ENCODE data around the gene ARHGAP9.

The ARHGAP9 gene

GRCh38 chr12:57472391-57472790, 7.3 kb downstream of the ARHGAP9 start:
- no peak for DNase-seq (ENCODE audit: low read depth)

DNA sequence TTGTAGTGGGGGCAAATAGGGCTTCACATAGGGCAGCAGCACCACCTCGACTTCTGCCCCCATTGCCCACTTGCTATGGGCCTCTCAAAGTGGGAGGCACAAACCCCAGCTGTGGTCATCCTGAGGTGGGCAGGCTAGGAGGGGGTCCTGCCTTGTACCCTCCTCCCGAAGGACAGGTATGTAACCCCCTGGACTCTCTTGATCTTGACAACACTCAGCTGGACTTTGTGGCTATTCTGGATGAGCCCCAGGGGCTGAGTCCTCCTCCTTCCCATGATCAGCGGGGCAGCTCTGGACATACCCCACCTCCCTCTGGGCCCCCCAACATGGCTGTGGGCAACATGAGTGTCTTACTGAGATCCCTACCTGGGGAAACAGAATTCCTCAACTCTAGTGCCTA, 8.0 kb downstream of the ARHGAP9 start:
- DNase-seq (ENCODE audit: low read depth) = no peak

GRCh38 chr12:57470970-57471656, 8.6 kb downstream of the ARHGAP9 start:
- no peak for DNase-seq (ENCODE audit: low read depth)

DNA sequence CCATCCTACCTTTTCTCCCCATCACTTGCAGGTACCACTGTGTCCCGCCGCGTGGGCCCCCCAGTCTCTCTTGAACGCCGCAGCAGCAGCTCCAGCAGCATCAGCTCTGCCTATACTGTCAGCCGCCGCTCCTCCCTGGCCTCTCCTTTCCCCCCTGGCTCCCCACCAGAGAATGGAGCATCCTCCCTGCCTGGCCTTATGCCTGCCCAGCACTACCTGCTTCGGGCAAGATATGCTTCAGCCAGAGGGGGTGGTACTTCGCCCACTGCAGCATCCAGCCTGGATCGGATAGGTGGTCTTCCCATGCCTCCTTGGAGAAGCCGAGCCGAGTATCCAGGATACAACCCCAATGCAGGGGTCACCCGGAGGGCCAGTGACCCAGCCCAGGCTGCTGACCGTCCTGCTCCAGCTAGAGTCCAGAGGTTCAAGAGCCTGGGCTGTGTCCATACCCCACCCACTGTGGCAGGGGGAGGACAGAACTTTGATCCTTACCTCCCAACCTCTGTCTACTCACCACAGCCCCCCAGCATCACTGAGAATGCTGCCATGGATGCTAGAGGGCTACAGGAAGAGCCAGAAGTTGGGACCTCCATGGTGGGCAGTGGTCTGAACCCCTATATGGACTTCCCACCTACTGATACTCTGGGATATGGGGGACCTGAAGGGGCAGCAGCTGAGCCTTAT, 9.2 kb downstream of the ARHGAP9 start:
- DNase-seq (ENCODE audit: low read depth) = no peak

DNA sequence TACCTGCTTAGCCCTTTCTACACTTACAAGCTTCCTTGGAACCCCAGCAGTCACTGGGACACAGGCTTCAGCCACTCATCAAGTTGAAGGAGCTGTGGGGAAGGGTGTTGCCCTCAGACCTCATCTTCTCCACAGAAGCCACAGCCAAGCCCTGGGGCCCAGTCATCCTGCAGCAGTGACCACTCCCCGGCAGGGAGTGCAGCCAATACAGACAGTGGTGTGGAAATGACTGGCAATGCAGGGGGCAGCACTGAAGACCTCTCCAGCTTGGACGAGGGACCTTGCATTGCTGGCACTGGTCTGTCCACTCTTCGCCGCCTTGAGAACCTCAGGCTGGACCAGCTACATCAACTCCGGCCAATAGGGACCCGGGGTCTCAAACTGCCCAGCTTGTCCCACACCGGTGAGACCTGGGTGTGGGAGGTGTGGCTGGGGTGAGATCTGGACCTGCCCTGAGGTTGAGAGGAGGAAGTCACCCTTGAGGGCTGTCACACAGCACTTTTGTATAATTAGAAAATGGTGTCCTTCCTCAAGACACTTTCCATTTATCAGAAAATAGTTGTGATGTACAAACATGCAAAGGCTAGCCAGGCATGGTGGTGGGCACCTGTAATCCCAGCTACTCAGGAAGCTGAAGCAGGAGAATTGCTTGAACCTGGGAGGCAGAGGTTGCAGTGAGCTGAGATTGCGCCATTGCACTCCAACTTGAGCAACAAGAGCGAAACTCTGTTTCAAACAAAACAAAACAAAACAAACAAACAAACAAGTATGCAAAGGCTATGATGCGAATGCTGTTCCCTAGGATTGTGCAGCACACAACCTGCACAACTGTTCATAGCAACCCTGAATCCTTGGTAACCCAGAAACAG, 10.1 kb downstream of the ARHGAP9 start:
- no peak for DNase-seq (ENCODE audit: low read depth)

GRCh38 chr12:57467915-57468314, 11.8 kb downstream of the ARHGAP9 start:
- no peak for DNase-seq (ENCODE audit: low read depth)

DNA sequence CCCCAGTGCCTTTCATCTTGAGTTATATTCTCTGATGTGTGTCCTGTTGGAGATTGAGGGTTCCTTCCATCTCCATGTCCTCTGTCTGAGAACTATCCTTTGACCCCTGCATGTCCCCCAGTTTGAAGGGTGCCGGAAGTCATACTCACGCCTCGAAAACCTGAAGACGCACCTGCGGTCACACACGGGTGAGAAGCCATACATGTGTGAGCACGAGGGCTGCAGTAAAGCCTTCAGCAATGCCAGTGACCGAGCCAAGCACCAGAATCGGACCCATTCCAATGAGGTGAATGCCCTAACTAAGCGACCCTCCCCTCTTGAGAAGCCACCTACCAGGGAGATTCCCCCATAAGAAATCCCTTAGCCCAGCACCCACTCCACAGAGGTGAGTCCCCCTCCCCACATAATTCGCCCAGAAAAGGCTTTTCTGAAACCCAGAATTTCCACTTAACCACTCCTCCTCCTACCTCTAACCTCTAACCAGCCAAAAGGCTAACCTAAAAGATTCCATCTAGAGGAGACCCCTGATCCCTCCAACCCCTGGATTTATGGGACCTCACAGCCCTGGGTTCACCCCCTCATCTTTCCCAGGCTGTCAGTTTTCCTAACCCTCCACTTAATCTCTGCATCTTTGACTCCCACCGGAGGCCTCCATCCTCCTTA, 12.3 kb downstream of the ARHGAP9 start:
- DNase-seq (ENCODE audit: low read depth) = no peak

DNA sequence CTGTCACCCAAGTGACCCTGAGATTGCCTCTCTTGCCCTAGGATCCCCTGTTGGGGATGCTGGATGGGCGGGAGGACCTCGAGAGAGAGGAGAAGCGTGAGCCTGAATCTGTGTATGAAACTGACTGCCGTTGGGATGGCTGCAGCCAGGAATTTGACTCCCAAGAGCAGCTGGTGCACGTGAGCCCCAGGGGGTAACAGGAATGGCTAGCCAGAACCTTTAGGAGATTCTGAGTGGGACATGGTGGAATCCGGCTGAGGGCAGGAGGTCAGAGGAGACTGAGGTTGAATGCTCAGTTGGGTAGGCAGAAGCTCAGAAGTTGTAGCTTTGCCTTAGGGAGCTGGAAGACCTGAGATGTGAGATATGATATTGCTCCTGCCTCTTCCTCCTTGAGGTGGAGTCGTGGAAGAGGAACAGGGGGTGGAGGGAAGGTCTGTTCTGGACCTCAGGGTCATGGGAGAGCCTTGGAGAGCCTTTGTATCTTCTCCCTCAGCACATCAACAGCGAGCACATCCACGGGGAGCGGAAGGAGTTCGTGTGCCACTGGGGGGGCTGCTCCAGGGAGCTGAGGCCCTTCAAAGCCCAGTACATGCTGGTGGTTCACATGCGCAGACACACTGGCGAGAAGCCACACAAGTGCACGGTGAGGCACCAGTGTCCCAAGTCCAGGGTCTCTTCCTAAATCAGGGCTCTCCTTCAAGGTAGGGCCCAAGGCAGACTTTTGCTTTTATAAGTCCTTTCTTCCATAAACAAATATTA, 13.7 kb downstream of the ARHGAP9 start:
- no peak for DNase-seq (ENCODE audit: low read depth)

DNA sequence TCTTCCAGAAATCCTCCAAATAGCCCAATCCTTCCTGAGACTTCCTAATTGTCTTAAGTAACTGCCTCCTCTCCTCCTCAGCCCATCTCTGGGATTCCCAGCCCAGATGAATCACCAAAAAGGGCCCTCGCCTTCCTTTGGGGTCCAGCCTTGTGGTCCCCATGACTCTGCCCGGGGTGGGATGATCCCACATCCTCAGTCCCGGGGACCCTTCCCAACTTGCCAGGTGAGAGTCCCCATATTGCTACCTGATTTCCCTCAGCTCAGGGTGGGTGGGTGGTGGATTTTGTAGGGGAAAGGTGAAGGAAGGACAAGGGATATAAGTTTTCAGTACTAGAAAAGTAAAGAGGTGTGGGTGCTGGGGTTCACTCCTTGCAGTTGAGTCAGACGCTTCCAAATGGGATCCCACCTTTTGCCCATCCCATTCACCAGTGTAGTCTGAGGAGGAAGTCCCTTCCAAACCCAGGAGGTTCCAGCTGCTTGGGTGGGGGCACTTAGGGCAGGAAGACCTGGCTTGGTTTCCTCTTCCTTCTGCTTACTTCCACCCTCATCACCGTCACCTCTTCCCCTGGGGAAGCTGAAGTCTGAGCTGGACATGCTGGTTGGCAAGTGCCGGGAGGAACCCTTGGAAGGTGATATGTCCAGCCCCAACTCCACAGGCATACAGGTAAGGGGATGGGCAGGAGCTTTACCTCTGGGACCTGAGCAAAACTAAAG, 14.5 kb downstream of the ARHGAP9 start:
- DNase-seq (ENCODE audit: low read depth) = no peak

GRCh38 chr12:57464569-57464968, 15.1 kb downstream of the ARHGAP9 start:
- DNase-seq (ENCODE audit: low read depth) = no peak

DNA sequence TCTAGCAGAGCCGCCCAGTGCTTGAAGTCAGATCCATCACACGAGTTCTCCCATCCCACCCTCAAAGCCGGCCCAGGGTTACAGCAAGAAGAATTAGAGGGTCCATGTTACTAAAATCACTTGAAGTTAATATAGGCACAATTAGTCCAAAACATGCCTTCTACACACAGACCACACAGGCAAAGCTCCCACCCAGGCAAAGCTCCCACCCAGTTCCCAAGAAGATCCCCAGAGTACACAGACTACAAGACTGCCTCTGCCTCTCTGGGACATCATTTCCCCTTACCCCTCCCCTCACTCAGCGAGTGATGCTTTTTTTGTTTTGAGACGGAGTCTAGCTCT, 16.8 kb downstream of the ARHGAP9 start:
- no peak for DNase-seq (ENCODE audit: low read depth)

DNA sequence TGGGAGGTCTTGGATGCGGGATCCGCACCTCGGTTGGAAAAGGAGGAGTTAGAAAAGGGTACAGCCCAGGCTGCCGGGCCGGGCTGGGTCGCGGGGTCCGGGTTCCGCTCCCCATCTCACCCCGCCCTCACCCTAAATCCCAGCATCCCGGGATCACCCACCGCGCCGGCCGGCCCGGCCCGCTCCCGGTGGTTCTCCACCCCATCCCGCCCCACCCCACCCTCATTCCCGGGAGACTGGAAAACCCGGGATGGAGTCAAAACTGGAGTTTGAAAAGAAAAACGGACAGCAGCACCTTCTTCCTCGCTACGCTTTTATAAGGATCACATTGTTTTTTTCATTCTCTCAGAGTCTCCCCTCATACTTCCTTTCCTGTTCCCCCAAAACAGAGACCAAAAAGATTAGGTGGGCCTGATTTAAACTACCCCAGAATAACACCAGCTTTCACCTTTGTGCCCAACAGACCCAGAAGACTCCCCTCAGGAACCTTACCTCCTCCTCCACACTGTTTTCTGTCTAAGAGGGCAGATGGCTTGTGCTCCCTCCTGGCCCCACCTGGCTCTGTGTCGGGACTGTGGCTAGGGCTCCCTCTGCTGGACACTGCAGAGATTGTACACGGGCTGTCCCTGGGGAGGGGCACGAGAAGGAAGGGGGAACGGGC, 17.3 kb downstream of the ARHGAP9 start:
- peak; percentile 73 for DNase-seq (ENCODE audit: low read depth)

DNA sequence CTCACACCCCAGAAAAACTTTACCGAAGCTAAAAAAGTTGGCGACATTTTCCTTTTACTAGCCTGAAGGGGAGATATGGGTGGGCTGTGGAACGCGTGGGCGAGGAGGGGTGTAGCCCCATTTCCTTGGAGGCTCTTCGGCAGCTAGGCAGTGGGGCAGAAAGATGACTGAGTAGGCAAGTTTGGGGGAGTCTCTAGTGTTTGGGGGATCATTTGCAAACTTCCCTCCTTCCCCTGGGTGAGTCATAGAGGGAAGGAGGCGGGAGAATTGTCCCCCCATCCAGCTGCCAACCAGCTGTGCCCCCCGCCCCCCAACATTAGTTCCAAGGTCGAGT, 17.8 kb downstream of the ARHGAP9 start:
- no peak for DNase-seq (ENCODE audit: low read depth)

DNA sequence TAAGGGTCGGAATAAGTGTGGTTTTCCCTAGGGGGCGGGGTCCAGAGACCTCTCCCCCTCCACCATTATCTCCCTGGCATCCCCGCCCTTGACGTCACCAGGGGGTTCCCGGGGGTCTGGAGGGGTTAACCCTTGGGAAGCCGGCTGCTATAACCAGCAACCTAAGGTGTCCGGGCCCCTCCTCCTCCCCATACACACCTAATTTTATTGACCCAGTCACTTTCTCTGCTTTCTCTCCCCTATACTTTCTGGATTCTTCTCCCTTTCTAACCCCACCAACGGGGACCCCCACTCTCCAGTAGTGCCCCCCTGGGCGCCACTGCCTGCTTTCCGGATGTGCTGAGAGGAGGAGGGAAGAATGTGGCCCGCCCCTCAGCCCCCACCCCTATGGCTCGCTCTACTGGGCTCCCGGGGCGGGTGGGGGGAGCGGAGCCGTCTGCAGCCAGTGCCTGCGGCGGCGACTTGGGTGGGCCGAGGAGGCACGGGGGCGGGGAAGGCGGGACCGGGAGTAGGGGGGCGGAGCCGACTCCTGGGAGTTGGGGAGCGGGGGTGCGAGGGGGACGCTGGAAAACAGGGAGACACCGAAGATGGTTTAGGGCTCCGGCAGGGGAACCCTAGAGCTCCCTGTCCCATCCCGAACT, 18.3 kb downstream of the ARHGAP9 start:
- DNase-seq (ENCODE audit: low read depth) = peak; percentile 29

DNA sequence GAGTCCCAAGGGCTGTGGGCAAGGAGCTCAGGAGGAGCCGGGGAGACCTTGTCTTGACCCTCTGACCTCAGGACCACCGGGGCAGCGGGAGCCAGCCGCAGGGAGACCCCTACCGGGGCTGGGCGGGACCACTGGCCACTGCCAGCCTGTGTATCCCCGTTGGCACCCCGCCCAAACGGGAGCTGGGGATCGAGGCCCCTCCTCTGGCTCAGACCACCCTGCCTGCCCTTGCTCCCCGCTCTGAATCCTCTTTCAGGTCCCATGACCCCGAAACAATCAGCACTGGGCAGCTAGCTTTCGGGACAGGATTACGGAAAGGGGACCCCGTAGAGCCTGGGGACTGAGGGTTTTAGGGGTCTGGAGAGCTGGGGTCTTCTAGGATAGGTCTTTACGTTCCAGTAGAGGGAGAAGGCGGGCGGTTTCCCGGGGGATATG, 18.8 kb downstream of the ARHGAP9 start:
- no peak for DNase-seq (ENCODE audit: low read depth)

GRCh38 chr12:57460468-57460784, 19.2 kb downstream of the ARHGAP9 start:
- DNase-seq (ENCODE audit: low read depth) = no peak

DNA sequence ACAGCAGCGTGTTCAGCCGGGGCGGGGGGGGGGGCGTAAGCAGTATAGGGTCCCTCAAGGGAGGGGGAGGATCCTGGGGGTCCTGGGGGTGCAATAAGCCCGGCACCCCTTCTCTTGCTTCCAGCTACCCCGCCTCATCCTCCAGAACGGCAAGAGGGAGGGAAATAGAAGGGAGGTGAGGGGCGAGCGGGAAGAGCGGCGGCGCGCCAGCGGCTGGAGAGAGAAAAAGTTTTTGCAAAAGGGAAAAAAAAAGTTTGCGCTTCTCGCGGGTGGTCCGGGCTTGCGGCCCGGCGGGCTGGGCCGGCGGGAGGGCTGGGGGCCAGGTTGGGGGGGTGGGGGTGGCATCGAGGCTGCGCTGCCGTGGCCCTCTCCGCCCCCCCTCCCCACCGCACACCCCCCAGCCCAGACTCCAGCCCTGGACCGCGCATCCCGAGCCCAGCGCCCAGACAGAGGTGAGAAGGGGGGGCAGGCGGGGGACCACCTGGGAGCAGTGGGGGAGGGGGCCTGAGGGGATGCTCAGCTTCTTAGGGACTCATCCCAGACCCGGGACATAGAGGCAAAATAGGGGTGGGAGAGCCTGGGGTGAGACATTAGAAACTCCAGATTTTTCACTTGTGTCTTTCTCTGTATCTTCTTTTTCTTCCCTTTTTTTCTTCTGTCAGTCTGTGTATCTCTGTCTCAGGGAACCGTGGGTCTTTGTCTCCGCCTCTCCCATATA, 19.8 kb downstream of the ARHGAP9 start, which contains the start of gene GLI1:
Gene GLI1 (plus strand): TSS at position 36 of the 718 bp plus-strand sequence. CDS start 3,907 bp downstream, outside the sequence.
- DNase-seq (ENCODE audit: low read depth) = peak; percentile 28

DNA sequence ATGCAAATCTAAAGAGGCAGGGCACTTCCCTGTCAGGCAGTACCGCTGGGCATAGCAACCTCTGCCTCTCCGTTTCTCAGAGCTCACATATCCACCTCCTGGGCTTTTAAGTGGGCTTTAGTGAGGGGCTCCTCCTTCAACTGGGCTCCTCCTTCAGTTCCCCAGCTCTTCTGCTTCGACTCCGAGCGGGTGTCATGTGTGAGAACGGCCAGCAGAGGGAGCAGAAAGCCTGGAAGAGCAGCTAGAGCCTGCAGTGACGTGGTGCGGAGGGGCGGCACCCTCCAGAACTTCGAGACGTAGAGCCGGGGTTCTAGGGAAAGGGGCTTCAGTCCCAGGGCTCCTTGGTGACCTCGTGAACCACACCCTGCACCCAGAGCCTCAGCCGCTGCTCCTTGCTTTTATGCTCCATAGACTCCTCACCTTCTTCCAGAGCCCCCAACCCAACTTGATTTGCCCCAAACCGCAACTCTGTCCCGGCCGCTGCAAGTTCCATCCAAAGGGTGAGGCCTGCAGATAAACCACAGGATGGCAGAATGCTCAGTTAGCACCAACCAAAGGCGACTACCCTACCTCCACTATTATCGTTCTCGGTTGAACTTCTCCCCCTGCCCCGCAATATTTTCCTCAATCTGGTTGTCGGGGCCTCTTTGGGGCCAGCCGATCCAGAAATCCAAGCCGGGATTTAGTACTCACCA, 20.5 kb downstream of the ARHGAP9 start:
- peak; percentile 94 for DNase-seq (ENCODE audit: low read depth)

GRCh38 chr12:57458665-57459054, 21.0 kb downstream of the ARHGAP9 start:
- DNase-seq (ENCODE audit: low read depth) = no peak
